ENCODE measurements around the gene HHAT.

DNA sequence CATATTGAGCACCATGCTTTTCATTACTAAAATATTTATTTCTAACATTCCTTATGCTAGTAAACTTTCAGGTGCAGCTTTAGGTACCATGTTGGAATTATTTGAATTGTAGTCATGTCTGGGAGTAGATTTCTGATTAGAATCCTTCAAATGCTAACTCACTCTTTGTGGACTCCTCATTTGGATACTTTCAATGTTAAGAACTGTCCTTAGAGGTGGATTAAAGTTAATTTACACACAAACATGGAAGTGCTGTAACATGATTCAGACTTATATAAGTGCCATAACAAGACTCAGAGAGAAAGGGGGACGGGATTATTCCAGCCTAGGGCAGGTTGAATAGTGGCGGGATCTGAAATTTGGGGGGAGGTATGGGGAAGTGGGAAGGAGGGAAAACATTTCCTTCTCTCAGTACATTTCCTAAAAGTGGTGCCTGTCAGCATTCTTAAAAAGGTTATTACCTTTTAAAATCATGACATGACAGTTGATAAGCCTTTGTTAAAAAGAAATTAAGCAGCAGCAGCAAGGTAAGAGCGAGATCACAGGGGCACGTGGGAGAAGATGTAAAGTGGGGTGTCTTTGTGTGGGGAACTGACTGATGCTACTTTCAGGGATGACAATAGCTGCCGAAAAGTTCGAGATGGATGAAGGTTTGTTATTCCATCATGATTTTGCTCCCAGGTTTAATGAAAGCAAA is 44.4 kb downstream of the HHAT start:
- TF ChIP-seq, protein P1, sequence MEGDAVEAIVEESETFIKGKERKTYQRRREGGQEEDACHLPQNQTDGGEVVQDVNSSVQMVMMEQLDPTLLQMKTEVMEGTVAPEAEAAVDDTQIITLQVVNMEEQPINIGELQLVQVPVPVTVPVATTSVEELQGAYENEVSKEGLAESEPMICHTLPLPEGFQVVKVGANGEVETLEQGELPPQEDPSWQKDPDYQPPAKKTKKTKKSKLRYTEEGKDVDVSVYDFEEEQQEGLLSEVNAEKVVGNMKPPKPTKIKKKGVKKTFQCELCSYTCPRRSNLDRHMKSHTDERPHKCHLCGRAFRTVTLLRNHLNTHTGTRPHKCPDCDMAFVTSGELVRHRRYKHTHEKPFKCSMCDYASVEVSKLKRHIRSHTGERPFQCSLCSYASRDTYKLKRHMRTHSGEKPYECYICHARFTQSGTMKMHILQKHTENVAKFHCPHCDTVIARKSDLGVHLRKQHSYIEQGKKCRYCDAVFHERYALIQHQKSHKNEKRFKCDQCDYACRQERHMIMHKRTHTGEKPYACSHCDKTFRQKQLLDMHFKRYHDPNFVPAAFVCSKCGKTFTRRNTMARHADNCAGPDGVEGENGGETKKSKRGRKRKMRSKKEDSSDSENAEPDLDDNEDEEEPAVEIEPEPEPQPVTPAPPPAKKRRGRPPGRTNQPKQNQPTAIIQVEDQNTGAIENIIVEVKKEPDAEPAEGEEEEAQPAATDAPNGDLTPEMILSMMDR (IDR thresholded peaks at IDR 0.05; ENCODE audit: borderline replicate concordance, extremely low read depth, low read length, poor library complexity, severe bottlenecking): no peak
- TF ChIP-seq EZH2 (IDR thresholded peaks at IDR 0.05; ENCODE audit: borderline replicate concordance, low read depth, low read length, severe bottlenecking): no peak
